Neural crest cell (in vitro differentiated cells): ENCODE results near the gene PTK7. TPM values are rescaled to one million over a fixed set of nuclear protein-coding genes. Genes with fewer than 3 reads are reported as not detected.

Source experiments
- DNase-seq: peaks from one replicate; pipeline ENCODE4 v3.0.0; 2021; ENCODE audit warnings: low read depth, mixed read lengths, low spot score
- H3K27ac Mint-ChIP-seq: one replicate; pipeline ENCODE4 v1.8.0; 2021; ENCODE audit warnings: mild to moderate bottlenecking, mixed read lengths; ENCODE audit not compliant: unreplicated experiment
- H3K27me3 Mint-ChIP-seq: 2 replicates; pipeline ENCODE4 v1.8.0; 2021; ENCODE audit warnings: low read depth, mild to moderate bottlenecking, mixed read lengths
- H3K36me3 Mint-ChIP-seq: 2 replicates; pipeline ENCODE4 v1.8.0; 2021; ENCODE audit warnings: low read depth, mild to moderate bottlenecking, mixed read lengths
- H3K4me1 Mint-ChIP-seq: 2 replicates; pipeline ENCODE4 v1.8.0; 2021; ENCODE audit warnings: mixed read lengths
- H3K4me3 Mint-ChIP-seq: one replicate; pipeline ENCODE4 v1.8.0; 2021; ENCODE audit warnings: mild to moderate bottlenecking, mixed read lengths
- H3K9me3 Mint-ChIP-seq: 2 replicates; pipeline ENCODE4 v1.8.0; 2021; ENCODE audit warnings: mixed read lengths
- total RNA-seq: library from RNA; stranded (reverse); gene quantifications from 2 replicates; pipeline ENCODE4 v1.2.1, GENCODE V29; 2021
- TF ChIP-seq, protein P1 (sequence below): fragments of 200-600 bp; sonication (generic); conservative IDR thresholded peaks from 2 replicates; pipeline ENCODE4 v1.5.0; 2021; ENCODE audit warnings: antibody characterized with exemption, mild to moderate bottlenecking

PTK7 gene
- total RNA-seq, 1 donor from 2014 or later = 106 TPM

DNA sequence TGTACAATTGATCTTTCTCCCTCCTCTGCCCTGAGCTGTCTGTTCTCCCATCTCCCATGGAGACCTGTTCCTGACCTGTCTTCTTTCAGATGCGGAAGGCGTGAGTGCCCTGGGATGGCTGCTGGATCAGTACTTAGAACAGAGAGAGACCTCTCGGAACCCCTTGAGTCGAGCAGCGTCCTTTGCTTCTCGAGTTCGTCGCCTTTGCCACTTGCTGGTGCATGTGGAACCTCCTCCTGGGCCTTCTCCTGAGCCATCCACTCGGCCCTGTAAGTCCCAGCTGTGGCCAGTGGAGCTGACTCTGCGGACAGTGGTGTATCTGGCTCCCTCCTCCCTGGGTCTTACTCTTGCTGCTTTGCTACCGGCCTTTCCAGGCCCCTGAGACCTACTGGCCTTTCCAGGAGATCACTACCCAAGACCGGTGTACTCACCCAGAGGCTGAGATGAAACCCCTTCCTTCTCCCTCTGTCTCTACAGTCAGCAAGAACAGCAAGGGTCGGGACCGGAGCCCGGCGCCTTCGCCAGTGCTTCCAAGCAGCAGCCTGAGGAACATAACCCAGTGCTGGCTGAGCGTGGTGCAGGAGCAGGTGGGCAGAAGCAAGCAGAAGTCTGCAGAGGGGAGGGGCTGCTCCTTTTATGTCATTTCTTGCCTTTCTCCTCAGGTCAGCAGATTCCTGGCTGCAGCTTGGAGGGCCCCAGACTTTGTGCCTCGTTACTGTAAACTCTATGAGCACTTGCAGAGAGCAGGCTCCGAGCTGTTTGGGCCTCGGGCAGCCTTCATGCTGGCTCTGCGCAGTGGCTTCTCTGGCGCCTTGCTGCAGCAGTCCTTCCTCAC is 128.4 kb downstream of the PTK7 start:
- TF ChIP-seq, protein P1, sequence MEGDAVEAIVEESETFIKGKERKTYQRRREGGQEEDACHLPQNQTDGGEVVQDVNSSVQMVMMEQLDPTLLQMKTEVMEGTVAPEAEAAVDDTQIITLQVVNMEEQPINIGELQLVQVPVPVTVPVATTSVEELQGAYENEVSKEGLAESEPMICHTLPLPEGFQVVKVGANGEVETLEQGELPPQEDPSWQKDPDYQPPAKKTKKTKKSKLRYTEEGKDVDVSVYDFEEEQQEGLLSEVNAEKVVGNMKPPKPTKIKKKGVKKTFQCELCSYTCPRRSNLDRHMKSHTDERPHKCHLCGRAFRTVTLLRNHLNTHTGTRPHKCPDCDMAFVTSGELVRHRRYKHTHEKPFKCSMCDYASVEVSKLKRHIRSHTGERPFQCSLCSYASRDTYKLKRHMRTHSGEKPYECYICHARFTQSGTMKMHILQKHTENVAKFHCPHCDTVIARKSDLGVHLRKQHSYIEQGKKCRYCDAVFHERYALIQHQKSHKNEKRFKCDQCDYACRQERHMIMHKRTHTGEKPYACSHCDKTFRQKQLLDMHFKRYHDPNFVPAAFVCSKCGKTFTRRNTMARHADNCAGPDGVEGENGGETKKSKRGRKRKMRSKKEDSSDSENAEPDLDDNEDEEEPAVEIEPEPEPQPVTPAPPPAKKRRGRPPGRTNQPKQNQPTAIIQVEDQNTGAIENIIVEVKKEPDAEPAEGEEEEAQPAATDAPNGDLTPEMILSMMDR = no peak
- Mint-ChIP-seq H3K27me3 (no peaks in the 10 kb centered on the region), H3K9me3 (no peaks in the 10 kb centered on the region), H3K4me1 (no peaks in the 10 kb centered on the region), H3K36me3 (peaks cover 6% of the 10 kb centered on the region), H3K27ac (peak overlapping the region; percentile 85), H3K4me3 (no peak overlapping the region)
- no peak for DNase-seq

GRCh38 chr6:43205849-43206248 is 129.7 kb downstream of the PTK7 start:
- H3K36me3 Mint-ChIP-seq = peaks cover 6% of the 10 kb centered on the region
- H3K27me3 Mint-ChIP-seq = no peaks in the 10 kb centered on the region
- no peak overlapping the region for H3K27ac Mint-ChIP-seq

GRCh38 chr6:43207286-43207685 is 131.2 kb downstream of the PTK7 start:
- DNase-seq = no peak

More at GRCh38 chr6:43205849-43206248, 129.7 kb downstream of the PTK7 start:
- Mint-ChIP-seq H3K9me3 (no peaks in the 10 kb centered on the region), H3K4me1 (no peaks in the 10 kb centered on the region), H3K4me3 (no peak overlapping the region)
- no peak for DNase-seq
- TF ChIP-seq, protein P1 = no peak

More at GRCh38 chr6:43207286-43207685, 131.2 kb downstream of the PTK7 start:
- TF ChIP-seq, protein P1 = no peak
- H3K27ac Mint-ChIP-seq = no peak overlapping the region
- no peak overlapping the region for H3K4me3 Mint-ChIP-seq
- no peaks in the 10 kb centered on the region for H3K9me3 Mint-ChIP-seq
- peaks cover 6% of the 10 kb centered on the region for H3K36me3 Mint-ChIP-seq
- no peaks in the 10 kb centered on the region for H3K27me3 Mint-ChIP-seq
- no peaks in the 10 kb centered on the region for H3K4me1 Mint-ChIP-seq

Other genes starting within 250 kb of the PTK7 start
- 103 and 105 TPM in 2 replicates for gene RPL7L1, start 196.7 kb upstream of the PTK7 start, total RNA-seq
- not detected in 2 replicates for gene PTCRA, start 160.3 kb upstream of the PTK7 start, total RNA-seq
- 61.3 and 62.6 TPM in 2 replicates for gene CNPY3, start 146.8 kb upstream of the PTK7 start, total RNA-seq
- gene GNMT, start 115.6 kb upstream of the PTK7 start, total RNA-seq = 1.5 and 1.8 TPM in 2 replicates
- gene PEX6, start 97.1 kb upstream of the PTK7 start, total RNA-seq = 21.7 and 22.5 TPM in 2 replicates
- 67.5 and 67.6 TPM in 2 replicates for gene PPP2R5D, start 91.7 kb upstream of the PTK7 start, total RNA-seq
- 94.7 and 102 TPM in 2 replicates for gene MEA1, start 62.4 kb upstream of the PTK7 start, total RNA-seq
- gene KLHDC3, start 62.1 kb upstream of the PTK7 start, total RNA-seq = 105 and 109 TPM in 2 replicates
- 89.1 and 93.4 TPM in 2 replicates for gene RRP36, start 54.7 kb upstream of the PTK7 start, total RNA-seq
- gene CUL7, start 22.5 kb upstream of the PTK7 start, total RNA-seq = 40.6 and 42.9 TPM in 2 replicates
- gene MRPL2, start 16.9 kb upstream of the PTK7 start, total RNA-seq = 45.7 and 56.8 TPM in 2 replicates
- 16.7 and 20.3 TPM in 2 replicates for gene KLC4, start 16.7 kb upstream of the PTK7 start, total RNA-seq
- gene SRF, start 95.0 kb downstream of the PTK7 start, total RNA-seq = 37.5 and 37.8 TPM in 2 replicates
- gene CUL9, start 105.9 kb downstream of the PTK7 start, total RNA-seq = 37.2 and 37.5 TPM in 2 replicates
- 50.3 and 55.1 TPM in 2 replicates for gene DNPH1, start 153.2 kb downstream of the PTK7 start, total RNA-seq
- gene TTBK1, start 167.2 kb downstream of the PTK7 start, total RNA-seq = 5.1 and 5.4 TPM in 2 replicates
- 0.37 TPM in 1 of 2 replicates, not detected in the other for gene SLC22A7, start 221.9 kb downstream of the PTK7 start, total RNA-seq
- 2.0 and 2.6 TPM in 2 replicates for gene CRIP3, start 232.5 kb downstream of the PTK7 start, total RNA-seq